ENCODE results near the gene PHOX2A.
"Not testable (repeated sequence)": the region's sequence is repeated elsewhere in the genome, so short reads cannot be mapped to it uniquely, and the experiment has no call there.

Gene PHOX2A

DNA sequence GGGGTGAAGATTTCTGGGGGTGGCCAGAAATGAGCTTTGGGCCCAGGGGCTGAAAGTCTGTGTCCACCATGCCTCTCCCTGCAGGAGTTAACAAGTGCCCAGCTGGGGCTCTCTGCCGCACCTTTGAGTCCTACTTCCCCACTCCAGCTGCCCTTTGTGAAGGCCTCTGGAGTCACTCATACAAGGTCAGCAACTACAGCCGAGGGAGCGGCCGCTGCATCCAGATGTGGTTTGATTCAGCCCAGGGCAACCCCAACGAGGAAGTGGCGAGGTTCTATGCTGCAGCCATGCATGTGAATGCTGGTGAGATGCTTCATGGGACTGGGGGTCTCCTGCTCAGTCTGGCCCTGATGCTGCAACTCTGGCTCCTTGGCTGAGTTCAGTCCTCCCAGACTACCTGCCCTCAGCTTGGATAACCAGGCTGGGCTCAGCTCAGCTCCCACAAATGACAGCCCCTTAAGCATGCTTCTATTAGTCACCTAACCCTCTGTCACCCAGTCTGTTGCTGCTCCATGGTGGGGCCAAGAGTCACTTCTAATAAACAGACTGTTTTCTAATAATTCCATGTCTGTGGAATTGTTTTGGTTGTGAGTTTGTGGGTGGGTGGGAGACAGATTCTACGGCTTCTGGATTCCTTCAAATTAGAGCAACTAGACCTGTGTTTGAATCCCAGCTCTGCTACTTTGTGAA is 22.4 kb downstream of the PHOX2A start:
- no peak for DNase-seq

DNA sequence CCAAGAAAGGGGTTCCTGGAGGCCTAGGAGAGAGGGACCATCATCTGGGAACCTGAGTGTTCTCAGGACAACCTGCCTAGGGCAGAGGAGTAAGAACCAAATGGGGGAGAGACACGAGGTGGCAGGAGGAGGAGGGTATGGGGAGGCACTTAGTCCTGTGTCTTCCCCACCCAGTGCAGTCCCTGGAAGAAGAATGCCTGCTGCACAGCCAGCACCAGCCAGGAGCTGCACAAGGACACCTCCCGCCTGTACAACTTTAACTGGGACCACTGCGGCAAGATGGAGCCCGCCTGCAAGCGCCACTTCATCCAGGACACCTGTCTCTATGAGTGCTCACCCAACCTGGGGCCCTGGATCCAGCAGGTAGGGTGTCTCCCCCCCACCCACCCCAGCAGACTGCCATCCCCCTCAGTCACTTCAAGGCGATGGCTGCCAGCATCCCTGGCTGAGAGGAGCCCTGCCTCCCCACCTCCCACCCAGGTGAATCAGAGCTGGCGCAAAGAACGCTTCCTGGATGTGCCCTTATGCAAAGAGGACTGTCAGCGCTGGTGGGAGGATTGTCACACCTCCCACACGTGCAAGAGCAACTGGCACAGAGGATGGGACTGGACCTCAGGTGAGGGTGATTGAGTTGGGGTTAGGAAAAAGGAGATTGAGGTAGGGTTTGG is 23.1 kb downstream of the PHOX2A start:
- no peak for DNase-seq

DNA sequence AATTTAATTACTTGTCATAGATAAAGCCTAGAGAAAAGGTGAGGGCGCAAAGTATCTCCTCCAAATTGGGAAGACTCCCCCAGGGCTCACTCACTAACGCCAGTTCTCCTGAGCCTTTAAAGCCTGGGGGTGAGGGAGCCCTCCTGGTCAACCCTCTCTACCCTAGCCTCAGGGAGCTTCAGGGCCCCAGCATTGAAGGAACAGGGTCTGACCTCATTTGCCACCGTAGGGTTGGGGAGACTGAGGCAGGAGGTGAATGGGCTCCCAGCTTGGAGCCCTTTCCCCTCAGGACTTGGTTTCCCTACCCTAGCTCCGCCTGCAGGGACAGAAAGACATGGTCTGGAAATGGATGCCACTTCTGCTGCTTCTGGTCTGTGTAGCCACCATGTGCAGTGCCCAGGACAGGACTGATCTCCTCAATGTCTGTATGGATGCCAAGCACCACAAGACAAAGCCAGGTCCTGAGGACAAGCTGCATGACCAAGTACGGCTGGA is 25.7 kb downstream of the PHOX2A start:
- DNase-seq, result no peak

DNA sequence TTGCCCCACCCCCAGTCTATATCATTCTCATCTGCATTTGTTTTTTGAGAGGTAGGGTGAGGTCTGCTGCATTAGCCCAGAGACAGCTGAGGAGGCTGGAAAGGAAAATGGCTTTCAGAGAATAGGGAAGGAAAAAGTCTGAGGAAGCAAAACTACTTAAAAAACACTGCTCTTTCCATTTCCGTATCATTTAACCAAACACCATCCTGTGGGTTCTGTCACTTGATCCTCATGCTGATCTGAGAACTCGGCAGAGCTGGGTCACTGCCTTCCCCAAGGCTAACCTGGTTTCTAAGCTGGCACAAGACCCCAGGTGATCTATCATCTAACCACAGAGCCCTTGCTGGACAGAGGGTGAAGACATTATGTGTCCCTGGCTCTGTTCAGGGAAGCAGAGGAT is 26.1 kb downstream of the PHOX2A start:
- DNase-seq, result no peak

DNA sequence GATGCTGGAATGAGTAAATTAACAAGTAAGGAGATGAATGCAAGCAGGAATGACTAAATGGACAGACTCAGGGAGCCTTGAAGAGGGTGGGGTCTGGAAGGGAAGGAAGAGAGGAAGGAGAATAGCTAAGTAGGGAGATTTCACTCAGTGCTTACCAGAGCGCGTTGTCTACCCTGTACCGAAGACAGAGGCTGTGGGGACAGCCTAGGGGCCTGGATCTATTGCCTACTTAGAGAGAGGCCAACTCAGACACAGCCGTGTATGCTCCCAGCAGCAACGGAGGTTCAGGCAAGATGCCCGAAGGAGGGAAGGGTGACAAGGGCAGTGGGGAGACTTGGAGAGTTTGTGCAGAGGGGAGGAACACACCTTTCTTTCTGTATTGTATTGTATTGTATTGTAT is 27.3 kb downstream of the PHOX2A start, which contains the start of gene FOLR2:
Gene FOLR2, plus strand, starts transcription at position 157 of the 400 bp plus-strand sequence. CDS start 1,791 bp downstream, outside the sequence.
- DNase-seq, result no peak

DNA sequence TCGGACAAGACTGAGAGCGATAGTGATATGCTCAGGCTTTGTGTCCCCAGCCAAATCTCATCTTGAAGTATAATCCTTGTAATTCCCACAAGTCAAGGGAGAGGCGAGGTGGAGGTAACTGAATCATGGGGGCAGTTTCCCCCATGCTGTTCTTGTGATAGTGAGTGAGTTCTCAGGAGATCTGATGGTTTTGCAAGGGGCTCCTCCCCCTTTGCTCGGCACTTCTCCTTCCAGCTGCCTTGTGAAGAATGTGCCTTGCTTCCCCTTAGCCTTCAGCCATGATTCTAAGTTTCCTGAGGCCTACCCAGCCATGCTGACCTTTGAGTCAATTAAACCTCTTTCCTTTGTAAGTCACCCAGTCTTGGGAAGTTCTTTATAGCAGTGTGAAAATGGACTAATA is 34.9 kb downstream of the PHOX2A start:
- no peak for DNase-seq

DNA sequence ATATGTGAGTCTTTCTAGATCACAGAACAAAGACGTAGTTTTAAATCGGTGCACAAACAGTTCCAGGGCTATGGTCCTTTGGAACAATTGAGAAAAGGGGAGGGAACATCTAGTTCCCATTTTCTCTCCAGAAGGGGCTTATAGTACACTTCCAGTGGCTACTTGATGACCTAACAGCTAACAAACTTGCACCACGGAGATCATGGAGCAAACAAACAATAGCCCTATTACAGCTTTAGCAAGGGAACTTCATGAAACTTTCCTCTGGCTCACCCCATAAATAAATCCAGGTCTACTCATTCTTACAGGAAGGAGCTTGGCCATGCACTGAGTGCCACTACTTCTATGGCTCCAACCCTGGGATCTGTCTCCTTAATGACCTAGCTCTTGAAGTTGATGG is 35.7 kb downstream of the PHOX2A start:
- DNase-seq, result no peak

DNA sequence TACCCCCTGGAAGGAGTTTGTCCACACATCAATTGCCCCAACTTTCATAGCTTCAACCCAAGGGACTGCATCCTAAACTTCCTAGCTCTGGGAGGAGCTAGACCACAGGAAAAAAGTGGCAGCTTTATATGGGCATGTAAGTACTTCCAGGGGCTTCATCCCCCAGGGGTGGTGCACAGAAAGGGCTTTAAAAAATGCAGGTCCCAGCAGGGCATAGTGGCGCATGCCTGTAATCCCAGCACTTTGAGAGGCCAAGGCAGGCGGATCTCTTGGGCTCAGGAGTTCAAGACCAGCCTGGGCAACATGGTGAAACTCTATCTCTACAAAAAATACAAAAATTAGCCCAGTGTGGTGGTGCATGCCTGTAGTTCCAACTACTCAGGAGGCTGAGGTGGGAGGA is 37.2 kb downstream of the PHOX2A start:
- not testable (repeated sequence) for DNase-seq

DNA sequence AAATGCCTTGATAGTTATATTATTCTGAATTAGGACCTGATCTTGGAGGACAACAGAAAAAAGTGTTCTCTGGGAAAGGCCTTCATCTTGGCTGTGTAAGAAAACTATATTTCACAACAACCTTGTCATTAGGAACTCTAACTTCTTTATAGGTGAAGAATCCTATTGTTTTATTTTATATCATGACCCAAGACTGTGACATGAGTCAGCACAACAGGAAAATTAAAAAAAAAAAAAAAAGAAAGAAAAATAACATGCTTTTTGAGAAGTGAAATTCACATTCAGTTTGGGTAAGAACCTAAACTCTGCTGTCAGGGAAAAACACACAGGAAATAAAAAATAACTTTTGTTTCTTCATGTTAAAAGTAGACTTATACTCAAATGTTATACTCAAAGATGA is 39.1 kb downstream of the PHOX2A start:
- DNase-seq, result no peak

DNA sequence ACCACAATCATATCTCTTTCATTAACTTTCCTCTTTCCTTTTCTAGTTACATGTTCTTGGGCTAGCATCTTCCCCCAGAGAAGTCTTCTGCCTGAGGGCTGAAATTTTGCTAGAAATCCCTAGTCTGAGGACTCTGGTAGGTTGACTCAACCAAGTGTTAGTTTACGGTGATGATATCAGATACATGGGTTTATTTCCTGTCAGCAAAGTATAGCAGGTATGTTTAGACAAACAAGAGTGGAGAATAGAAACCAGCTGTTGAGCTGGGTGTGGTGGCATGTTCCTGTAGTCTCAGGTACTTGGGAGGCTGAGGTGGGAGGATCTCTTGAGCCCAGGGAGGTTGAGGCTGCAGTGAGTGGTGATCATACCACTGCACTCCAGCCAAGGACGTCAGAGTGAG is 40.8 kb downstream of the PHOX2A start:
- DNase-seq, result no peak

DNA sequence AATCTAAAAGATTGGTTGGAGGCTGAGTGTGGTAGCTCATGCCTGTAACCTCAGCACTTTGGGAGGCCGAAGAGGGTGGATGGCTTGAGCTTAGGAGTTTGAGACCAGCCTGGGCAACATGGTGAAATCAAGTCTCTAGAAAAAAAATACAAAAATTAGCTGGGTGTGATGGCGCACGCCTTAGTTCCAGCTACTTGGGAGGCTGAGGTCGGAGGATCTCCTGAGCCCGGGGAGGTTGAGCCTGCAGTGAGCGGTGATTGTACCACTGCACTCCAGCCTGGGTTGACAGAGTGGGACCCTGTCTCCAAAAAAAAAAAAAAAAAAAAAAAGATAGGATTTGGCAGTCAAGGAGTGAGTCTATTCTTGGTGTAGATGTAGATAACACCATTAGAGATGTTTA is 41.4 kb downstream of the PHOX2A start:
- no peak for DNase-seq

DNA sequence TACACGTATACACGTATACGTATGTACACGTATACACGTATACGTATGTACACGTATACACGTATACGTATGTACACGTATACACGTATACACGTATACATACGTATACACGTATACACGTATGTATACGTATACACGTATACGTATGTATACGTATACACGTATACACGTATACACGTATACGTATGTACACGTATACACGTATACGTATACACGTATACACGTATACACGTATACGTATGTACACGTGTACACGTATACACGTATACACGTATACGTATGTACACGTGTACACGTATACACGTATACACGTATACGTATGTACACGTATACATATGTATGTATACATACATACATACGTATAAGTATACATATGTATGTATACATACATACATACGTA is 42.5 kb downstream of the PHOX2A start:
- not testable (repeated sequence) for DNase-seq

DNA sequence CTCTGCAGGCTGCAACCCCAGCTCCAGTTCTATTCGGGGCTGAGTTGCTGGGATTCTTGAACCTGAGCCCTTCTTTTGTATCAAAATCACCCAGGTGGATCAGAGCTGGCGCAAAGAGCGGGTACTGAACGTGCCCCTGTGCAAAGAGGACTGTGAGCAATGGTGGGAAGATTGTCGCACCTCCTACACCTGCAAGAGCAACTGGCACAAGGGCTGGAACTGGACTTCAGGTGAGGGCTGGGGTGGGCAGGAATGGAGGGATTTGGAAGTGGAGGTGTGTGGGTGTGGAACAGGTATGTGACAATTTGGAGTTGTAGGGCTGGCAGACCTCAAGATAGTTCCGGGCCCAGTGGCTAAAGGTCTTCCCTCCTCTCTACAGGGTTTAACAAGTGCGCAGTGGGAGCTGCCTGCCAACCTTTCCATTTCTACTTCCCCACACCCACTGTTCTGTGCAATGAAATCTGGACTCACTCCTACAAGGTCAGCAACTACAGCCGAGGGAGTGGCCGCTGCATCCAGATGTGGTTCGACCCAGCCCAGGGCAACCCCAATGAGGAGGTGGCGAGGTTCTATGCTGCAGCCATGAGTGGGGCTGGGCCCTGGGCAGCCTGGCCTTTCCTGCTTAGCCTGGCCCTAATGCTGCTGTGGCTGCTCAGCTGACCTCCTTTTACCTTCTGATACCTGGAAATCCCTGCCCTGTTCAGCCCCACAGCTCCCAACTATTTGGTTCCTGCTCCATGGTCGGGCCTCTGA is 48.3 kb downstream of the PHOX2A start:
- DNase-seq, result no peak

DNA sequence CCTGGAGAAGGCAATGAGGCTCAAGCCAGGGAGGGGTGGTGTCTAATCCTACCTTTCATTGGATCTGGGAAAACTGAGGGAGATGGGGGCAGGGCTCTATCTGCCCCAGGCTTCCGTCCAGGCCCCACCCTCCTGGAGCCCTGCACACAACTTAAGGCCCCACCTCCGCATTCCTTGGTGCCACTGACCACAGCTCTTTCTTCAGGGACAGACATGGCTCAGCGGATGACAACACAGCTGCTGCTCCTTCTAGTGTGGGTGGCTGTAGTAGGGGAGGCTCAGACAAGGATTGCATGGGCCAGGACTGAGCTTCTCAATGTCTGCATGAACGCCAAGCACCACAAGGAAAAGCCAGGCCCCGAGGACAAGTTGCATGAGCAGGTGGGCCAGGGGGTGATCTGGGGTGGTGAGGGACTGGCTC is 52.0 kb downstream of the PHOX2A start, which contains the start of gene FOLR1:
Gene FOLR1, plus strand, starts transcription at position 180 of the 421 bp plus-strand sequence. Its CDS starts 34 bp downstream, at position 214.
- DNase-seq, result no peak

DNA sequence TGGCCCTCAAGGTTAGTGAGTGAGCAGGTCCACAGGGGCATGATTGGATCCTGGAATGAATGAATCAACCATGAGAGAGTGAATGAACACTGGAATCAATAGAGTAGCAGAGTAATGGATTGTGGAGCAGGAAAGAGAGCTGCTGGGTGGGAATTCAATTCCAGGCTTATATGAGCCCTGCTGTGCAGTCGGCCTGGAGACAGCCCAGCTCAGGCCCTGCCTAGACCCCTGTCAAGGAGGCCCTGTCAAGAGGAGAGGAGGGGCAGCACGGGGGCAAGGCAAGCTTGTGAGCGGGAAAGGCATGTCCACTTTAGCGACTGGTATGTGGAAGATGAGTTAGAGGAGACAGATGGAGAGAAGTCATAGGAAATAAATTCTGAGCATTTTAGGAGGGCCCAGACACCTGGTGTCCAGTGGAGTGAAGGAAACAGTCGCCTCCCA is 53.3 kb downstream of the PHOX2A start:
- DNase-seq, result no peak

DNA sequence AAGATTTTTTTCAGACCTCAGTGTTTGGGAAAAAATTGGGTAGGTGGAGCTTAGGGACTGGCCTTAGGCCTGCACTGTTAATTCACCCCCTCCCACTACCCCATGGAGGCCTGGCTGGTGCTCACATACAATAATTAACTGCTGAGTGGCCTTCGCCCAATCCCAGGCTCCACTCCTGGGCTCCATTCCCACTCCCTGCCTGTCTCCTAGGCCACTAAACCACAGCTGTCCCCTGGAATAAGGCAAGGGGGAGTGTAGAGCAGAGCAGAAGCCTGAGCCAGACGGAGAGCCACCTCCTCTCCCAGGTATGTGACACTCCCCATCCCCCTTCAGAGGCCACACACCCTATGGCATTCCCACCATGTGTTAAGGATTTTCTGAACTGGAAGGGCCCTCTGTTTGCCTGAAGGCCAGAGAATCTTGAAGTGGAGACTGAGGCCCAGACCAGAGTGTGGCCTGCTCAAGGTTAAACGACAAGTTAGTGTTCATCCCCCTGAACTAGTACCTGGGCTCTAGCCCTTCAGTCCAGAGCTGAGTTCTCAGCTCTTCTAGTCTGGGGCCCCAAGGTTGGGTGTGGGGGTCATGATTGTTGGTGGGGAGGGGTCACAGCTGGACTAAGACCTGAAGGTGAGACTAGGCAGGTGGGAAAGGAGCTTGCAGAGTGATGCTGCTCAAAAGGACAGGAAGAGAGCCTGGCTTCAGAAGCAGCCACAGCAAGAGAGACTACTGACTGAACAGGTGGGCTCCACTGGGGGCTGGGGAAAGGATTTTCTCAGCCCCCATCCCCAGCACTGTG is 54.3 kb downstream of the PHOX2A start:
- no peak for DNase-seq
